Stimulated activated CD4-positive, alpha-beta T cell treated with anti-CD3 and anti-CD28 coated beads, Interleukin-12 subunit alpha, Interleukin-12 subunit beta, amount 100 ng/mL, for 4 hours (primary cell): ENCODE measurements around the gene BAD.
"Not testable (repeated sequence)": the region's sequence is repeated elsewhere in the genome, so short reads cannot be mapped to it uniquely, and the experiment has no call there.

ENCODE experiments used
- DNase-seq: peaks from one replicate; pipeline ENCODE4 v3.0.0-alpha.2; 2020

Gene BAD

DNA sequence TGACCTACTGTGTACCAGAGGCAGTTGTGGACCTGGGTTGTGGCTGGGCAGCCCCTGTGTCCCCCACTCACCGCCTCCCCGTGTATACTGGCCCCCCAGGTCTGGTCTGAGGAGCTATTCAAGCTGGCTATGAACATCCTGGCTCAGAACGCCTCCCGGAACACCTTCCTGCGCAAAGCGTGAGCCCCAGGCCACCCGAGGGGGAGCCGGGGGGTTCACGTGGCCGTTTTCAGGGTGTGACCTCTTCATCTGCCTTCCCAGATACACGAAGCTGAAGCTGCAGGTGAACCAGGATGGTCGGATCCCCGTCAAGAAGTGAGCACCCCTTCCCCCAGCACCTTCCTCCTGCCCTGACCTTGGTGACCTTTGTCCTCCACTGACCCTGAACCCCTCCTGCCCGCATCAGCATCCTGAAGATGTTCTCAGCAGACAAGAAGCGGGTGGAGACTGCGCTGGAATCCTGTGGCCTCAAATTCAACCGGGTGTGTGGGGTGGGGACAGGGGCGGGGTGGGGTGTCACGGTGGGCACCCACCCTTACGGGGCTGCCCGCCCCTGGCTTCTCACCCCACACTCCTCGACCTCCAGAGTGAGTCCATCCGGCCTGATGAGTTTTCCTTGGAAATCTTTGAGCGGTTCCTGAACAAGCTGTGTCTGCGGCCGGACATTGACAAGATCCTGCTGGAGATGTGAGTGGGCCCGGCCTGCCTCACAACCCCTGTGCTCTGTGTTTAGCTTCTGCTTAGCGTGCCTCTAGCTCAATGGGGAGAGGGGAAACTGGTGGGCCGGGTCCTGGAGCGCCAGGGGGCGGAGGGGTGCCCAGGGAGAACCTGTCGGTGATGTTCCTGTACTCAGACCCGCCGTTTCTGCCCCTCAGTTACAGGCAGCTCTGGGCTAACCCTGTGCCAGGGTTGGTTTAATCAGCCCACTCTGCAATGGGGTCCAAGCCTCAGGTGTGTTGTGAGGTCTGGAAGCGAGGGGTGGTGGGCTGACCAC, 29.0 kb downstream of the BAD start:
- DNase-seq: no peak

DNA sequence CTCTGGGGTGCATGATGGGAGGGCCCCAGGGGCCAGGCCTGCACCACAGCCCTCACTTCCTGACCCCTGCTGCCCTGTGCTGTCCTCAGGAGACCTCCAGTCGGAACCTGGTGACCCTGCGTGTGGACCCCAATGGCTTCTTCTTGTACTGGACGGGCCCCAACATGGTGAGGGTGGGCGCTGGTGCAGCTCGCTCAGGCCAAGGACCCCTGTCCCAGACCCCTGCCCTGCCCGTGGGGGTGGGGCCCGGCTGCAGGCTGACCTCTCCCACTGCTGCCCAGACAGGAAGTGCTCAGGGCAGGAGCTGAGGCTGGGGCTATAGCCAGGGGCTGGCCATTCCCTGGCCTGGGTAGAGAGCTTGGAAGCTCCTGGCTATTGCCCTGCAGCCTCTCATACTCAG, 30.1 kb downstream of the BAD start:
- DNase-seq: no peak

DNA sequence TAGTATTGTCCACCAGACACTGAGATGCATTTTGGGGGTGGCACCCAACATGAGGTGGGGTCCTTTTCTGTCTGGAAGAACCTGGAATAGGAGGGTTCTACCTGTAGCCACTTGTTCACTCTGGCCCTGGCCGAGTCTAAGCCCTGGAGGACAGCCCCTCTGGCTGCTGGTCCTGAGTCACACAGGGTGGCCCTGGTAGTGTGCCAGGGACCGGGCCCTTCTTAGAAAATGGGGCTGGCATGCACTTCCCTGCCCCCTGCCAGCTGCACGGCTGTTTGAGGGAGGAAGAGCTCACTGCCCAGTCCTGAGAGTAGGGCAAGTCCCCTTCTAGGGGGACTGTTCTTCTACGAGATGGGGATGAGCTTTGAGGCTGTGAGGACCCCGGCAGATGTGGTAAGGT, 31.0 kb downstream of the BAD start:
- no peak for DNase-seq

DNA sequence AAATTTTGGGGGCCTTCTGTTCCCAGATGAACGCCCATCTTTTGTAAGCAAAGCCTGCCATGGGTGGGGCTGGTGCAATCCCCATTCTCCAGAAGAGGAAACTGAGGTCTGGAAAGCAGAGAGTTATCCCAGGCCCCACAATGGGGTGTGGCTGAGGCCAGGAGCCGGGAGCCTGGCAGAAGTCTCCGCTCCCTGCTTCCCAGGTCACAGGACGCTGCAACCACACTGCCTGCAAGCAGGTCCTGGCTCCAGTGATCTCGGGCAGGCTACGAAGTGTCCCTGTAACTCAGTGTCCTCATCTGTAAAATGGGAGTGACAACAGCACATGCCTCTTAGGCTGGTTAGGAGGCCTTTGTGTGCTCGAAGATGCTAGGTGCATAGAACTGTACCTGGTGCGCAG, 31.4 kb downstream of the BAD start:
- DNase-seq: no peak

- DNase-seq: no peak
Measured at GRCh38 chr11:64252003-64252872, 32.2 kb downstream of the BAD start.

- DNase-seq: no peak
Measured at GRCh38 chr11:64251753-64252002, 32.8 kb downstream of the BAD start.

DNA sequence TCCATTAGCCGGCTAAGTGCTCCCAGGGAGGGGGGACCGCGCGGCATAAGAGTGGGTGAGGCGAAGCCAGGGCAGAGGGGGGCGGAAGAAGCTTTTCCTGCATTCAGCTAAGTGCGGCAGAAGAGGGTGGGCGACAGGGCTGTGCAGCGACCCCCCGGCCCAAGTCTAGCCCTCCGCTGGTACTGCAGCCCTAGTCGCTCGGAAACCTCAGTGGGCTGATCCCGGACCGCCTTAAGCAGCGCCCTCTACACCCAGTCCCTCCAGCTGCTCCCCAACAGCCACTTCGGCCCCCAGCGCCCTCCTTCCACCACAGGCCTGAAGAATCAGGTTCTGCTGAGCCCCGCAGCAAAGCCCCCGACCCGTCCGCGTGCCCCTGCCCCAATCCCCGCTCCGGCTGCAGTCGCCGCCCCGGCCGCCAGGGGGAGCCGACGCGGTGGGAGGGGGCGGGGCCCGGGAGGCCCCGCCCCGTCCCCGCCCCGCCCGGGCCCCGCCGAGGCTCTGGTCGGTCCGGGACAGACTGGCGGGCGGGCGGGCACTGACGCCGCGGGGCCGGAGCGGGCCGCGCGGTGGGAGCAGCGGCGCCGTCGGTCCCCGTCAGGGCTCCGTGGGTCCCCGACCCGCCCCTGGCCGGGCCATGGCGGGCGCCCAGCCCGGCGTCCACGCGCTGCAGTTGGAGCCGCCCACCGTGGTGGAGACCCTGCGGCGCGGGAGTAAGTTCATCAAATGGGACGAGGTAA, 33.3 kb downstream of the BAD start, which contains the start of gene PLCB3:
Gene PLCB3, plus strand, starts transcription at position 515 of the 737 bp plus-strand sequence. Its CDS starts 120 bp downstream, at position 635.
- DNase-seq: peak; percentile 68

DNA sequence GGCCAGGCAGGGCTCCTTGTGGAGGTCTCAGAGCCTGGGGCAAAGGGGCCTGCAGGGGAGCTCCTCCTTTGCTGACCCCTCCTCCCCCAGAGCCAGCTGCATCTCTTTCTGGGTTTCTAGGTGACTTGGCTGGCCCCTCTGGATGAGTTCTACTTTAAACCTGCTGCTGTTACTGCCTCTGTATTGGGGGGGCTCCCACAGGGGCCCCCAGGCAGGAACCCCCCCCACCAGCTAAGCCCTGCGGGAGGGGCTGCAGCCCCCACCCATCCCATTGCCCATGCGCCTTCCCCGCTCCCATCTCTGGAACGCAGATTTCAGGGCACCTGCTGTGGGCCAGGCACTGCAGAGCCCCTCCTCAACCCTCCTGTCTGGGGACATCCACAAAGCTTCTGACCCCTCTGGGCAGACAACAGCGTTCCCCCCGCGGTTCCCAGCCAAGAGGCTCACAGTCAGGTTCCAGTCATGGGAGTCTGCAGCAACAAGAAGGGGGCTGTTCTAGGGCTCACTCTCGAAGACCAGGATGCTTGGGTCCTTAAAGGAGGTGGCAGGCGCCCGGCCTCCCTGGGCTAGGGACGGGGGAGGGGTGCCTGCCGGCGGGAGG, 34.0 kb downstream of the BAD start:
- DNase-seq: no peak

GRCh38 chr11:64249563-64250414, 34.7 kb downstream of the BAD start:
- no peak for DNase-seq

GRCh38 chr11:64249038-64249437, 35.4 kb downstream of the BAD start:
- no peak for DNase-seq

DNA sequence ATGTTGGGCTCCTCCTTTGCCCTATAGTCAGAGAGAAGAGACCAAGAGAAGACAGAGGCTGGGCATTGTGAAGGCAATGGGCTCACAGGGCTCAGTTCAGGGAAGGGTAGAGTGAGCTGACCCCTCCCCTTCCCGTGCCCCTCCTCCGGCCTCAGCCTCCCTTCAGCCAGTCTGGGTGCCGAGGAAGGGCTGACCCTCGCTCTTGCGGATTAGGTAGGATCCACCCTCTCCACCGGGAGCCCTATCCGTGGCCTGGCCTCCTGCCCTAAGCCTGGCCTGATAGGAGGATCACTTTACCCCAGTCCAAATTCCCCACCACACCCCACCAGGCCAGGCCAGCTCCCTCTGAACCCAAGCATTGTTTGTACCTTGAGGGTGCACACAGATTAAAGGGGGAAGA, 35.9 kb downstream of the BAD start:
- no peak for DNase-seq

DNA sequence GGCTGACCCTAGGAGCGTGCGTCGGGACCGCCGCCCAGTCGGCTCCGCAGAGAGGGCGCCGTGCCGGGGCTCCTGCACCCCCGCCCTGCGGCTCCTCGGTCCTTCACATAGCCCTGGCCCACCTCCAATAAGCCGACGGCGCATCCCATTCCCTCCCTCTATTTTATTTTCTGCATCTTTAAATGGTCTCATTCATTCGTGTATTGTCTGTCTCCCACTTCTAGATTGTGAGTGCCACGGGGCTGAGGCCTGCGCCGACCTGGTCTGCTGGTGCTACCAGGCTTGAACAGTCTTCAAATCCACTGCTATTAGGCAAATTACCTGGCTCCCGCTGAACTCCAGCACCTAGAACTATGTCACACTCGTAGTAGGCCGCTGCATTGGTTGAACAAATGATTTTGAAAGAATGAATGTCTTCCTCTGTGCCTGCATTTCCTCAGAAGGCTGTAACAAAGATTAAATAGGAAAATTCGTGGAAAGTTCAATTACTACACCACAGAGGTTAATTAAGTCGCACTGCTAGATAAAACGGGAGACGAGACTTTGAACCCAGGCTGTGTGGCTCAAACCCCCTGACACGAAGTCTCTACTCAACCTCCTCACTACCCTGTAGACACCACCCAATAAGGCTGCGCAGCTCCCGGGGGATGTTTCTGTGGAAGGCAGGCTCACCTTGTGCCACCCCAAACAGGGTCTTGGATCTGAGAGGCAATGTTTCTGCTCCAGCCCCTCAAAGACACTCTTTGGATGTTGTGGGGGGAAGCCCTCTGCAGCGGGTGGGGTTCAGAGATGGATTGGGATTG, 36.5 kb downstream of the BAD start:
- DNase-seq: no peak

DNA sequence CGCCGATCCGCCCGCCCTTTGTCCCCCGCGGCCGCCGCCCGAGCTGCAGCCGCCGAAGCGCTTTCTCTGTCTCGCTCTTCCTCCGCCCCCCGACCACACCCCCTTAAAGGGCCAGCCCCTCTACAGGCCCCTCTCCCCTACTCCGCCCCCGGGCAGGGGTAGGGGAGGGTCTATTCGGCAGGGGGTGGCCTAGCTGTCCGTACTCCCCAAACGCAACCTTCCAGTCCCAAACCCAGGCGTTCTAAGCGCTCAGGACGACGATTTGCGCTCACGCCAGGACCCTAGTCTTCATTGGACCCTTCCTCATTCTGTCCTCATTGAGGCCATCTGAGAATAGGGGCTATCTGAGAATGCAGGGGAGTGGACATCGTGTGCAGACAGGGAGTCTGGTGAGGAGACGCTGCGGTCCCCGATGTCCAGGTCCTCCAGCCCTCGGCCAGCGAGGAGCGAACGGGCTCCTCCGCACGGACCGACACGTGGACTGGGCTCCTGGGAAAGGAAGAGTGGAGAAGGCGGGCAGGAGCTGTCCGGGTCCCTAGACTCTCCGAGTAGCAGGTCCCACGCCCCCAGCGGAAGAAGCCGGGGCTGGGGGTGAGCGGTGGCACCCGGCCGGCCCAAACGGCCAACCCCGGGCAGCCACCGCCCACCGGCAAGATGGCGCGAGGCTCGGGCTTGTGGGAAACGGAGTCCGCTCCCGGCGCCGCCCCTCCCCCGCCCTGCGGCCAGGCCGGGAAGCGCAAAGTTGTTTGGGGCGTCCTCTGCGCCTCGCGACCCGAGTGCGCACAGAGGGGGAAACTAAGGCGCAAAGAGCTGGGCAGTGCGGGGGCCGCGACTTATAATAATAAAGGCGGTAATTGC, 37.4 kb downstream of the BAD start, which contains the start of gene PPP1R14B:
Gene PPP1R14B, minus strand, starts transcription at position 73 of the 858 bp plus-strand sequence. CDS start 270 bp downstream, outside the sequence.
- peak; percentile 85 for DNase-seq

DNA sequence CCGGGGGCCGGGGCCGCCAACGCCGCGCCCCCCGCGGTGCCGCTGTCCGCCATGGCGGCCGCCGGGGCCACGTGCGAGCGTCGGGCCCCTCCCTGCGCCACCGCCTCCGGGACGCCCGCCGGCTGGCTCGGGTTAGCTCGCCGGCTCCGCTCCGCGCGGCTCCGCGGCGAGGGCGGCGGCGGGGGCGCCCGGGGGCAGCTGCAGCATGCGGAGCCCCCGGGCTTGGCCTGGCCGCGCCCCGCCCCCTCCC, 37.9 kb downstream of the BAD start:
- not testable (repeated sequence) for DNase-seq

GRCh38 chr11:64245797-64246620, 38.5 kb downstream of the BAD start:
- peak; percentile 80 for DNase-seq

DNA sequence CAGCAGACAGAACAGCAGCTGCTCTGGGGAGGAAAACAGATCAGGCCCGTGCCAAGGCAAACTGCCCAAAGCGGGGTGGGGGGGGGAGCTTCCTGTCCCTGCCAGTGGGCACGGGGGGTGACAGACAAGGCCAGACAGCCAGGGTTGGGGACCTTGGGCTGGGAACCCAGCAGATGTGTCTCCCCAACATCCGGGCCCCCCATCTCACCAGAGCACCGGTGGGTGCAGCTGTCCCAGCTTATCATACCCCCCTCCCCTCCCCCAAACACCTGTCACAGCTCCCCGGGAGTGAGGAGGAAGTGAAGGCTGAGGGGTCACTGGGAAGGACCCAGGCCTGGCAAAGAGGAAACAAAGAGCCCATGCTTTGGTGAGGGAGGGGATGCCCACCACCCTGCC, 39.1 kb downstream of the BAD start:
- no peak for DNase-seq

DNA sequence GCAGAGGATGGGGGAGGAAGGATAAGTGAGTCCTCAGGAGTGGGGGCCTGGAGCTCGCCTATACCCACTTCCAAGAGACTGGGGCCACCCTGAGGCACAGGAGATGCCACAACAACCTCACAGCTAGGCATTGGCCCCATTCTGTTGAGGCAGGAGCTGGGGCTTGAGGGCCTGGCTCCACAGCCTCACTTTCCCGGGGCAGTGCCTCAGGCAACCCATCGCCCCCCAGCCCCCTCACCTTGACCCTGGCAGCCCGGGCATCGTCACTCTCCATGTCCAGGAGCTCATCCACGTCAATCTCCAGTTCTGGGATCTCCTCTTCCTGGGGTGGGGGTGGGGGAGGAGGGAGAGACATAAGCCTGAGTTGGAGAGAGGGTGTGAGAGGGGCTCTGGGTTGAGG, 39.5 kb downstream of the BAD start:
- no peak for DNase-seq

DNA sequence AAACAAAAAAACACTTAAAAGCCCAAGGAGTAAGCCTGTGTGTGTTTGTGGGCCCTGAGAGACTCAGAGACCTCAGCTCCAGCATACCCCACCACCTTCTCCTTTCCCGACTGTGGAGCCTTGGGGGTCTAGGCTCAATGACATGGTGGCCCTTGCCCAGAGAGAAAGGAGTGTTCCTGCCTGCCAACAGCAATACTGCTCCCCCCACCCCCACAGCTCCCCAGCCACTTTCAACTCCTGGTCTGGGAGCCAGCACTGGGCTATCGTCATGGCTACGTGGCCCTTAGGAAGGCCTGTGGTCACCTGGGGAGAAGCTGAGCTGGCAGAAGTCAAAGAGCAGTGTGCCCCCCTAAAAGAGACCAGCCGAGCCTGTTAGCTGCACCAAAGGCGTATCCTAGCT, 40.4 kb downstream of the BAD start:
- DNase-seq: no peak

GRCh38 chr11:64243236-64243854, 41.1 kb downstream of the BAD start:
- DNase-seq: no peak
